Measurements from ENCODE around the gene SHISA4.
"Not testable (repeated sequence)": the region's sequence is repeated elsewhere in the genome, so short reads cannot be mapped to it uniquely, and the experiment has no call there.

SHISA4 gene, protein sequence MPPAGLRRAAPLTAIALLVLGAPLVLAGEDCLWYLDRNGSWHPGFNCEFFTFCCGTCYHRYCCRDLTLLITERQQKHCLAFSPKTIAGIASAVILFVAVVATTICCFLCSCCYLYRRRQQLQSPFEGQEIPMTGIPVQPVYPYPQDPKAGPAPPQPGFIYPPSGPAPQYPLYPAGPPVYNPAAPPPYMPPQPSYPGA

DNA sequence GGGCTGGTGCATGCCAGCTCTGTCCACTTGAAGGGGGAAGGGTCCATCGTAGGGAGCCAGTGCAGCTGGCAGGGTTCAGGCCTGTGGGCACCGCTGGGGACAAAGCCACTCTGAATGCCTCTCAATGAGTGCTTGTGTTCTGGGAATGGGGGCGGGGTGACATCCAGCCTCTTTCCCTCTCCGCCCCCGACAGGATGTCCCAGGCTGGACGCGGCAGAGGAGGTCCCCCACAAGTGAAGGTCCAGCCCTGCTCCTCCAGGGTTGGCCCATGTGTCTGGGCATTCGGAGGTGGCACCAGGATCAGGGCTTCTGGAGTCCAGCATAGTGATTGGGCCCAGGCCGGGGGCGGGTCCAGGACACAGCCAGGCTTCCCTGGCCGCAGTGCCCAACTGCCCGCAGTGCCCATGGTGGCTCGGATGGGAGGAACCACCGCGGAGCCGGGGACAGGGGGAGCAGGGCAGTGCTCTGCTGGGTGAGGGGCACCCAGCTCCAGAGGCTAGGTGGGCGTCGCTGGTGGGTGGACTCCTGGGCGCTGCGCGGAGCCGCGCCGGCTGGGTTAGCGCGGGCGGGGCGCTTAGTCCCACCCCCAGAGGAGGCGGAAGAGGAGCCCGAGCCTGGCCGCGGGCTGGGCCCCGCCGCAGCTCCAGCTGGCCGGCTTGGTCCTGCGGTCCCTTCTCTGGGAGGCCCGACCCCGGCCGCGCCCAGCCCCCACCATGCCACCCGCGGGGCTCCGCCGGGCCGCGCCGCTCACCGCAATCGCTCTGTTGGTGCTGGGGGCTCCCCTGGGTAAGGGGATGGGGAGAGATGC, at the start of gene SHISA4:
SHISA4 (plus strand) TSS at position 617 of the 808 bp plus-strand sequence; CDS start at position 714, 97 bp downstream.
- peak; percentile 4 to 20 for DNase-seq

DNA sequence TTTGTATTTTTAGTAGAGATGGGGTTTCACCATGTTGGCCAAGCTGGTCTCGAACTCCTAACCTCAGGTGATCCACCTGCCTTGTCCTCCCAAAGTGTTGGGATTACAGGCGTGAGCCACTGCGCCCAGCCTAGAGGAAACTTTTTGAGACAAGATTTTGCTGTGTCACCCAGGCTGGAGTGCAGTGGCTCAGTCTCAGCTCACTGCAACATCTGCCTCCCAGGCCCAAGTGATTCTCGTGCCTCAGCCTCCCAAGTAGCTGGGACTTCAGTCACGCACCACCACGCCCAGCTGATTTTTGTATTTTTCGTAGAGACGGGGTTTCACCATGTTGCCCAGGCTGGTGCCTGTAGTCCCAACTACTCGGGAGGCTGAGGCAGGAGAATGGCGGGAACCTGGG, 49.6 kb upstream of the SHISA4 start:
- not testable (repeated sequence) for DNase-seq

DNA sequence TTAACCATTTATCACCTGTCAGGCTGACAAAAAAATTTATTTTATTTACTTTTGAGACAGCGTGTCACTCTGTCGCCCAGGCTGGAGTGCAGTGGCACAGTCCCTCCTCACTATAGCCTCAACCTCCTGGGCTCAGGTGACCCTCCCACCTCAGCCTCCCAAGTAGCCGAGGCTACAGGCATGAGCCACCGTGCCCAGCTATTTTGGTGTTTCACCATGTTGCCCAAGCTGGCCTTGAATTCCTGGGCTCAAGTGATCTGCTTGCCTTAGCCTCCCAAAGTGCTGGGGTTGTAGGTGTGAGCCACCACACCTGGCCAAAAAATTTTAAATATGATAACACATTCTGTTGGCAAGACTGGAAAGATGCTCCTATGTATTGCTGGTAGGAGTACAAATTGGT, 48.6 kb upstream of the SHISA4 start:
- DNase-seq, result no peak

DNA sequence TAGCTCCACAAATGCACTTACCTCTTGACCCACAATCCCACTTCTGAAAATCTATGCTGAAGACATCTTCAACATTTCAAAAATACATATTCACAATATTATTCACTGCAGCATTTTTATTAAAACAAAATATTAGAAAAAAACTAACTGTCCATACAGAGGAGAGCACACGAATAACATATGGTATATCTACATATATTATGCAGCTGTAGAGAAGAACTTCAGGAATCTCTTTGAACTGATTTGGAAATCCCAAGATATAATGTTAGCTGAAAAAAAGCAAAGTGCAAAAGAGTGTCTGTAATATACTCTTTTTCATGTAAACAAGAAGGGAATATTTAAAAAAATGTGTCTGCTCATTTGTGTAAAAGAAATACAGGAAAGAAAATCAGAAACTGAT, 48.2 kb upstream of the SHISA4 start:
- no peak for DNase-seq

DNA sequence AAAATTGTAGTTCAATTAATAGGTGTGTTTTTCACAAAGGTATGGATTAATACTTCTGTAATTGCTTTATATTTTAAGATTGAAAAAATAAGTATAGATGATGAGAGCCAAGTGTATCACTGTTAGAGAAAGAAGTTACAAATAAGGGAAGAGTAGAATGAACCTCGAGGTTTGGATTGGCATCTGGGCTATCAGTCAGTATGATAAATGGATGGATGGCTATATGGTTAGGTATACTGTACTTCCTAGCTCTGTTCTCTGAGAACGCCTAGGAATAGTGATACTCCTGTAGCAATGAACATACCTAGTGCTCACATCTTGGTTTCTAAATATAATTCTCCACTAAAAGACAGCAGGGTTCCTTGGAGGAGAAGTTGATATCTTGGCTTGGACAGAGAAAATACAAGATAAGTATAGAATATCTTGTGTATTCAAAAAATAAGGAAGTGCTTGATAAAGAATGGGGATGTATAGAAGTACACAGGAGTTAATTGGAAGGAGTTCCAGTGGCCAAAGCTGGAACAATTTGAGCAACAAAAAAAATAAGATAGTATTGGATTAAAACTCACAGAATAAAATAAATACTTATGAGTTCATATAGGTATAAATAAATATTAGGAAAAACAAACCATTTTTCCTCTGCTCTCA, 47.3 kb upstream of the SHISA4 start:
- DNase-seq, result no peak

DNA sequence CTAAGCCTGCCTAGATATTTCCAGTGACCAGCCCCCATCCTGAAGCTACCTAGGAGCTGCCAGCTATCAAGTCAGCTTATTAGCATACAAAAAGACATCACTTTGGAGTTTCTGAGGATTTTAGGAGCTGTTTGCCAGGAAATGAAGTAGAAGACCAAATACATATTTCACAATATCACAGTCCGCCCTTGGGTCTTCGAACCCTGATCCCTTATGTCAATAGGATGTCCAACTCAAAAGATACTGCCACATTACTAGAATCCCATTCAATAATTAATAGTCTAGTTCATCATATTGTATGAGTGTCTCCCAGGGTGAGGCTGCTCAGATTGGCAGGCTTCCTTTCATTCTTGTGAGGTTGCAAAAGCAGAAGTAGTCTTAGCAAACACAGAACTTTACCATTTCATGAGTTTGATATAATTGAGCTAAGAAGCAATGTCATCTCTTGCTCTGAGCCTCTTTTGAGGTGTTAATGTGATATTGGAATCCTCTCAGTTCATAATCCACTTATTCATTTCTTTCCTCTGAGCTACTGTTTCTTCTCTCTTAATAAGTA, 46.1 kb upstream of the SHISA4 start:
- DNase-seq, result peak; percentile 15 to 30

DNA sequence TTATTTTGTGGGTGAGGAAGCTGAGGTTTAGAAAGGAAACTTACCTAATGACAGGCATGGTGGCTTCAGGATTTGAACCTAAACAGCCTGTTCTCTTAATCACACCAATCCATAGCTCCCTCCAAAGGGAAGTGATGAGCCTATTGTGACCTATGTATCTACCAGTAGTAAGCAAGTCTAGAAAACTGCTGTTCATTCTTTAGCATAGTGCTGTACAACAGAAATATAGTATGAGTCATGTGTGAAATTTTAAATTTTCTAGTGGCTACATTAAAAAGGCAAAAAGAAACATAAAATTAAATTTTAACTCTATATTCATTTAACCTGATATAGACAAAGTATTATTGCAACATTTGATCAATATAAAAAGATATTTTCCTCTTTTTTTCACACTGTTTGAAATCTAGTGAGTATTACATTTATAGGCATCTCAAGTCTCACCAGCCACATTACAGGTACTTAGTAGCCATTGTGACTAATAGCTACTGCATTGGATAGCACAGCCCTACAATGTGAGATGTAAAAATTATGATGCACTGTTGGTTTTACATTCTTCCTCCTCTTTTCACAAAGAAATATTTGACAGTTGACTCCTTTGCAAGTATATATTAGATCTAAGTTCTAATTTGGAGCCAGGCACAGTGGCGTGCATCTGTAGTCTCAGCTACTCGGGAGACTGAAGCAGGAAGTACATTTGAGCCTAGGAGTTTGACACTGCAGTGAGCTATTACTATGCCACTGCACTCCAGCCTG, 43.2 kb upstream of the SHISA4 start:
- no peak for DNase-seq

DNA sequence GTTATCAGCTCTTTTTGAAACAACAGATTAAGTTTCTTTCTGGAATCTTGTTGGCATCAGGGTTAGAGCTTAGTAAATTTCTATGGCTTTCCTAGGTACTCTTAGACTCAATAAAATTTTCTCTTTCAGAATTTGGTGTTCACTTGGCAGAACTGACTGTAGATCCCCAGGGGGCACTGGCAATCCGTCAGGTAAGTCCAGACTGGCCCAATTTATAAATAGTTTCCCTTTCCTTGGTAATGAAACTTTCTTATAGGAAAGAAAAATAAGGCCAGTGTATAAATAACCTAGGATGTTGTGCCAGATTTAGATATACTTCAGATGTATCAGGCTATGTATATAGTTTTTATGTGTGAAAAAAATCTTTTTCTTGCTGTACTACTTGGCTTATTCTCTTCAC, 41.5 kb upstream of the SHISA4 start:
- DNase-seq, result no peak

DNA sequence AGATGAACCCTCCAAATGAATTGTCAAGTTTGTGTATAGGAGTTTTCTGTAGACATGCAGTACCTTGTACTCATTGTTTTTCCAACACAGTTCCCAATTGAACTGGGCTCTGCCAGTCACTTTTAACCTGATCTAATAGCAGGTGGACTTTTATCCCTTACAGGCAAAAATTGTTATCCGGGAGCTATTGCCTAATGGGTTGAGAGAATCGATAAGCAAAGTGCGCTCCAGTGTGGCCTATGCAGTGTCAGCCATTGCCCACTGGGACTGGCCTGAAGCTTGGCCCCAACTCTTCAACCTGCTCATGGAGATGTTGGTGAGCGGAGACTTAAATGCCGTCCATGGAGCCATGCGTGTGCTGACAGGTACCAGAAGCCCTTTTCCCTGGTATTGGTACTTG, 40.5 kb upstream of the SHISA4 start:
- DNase-seq, result no peak

DNA sequence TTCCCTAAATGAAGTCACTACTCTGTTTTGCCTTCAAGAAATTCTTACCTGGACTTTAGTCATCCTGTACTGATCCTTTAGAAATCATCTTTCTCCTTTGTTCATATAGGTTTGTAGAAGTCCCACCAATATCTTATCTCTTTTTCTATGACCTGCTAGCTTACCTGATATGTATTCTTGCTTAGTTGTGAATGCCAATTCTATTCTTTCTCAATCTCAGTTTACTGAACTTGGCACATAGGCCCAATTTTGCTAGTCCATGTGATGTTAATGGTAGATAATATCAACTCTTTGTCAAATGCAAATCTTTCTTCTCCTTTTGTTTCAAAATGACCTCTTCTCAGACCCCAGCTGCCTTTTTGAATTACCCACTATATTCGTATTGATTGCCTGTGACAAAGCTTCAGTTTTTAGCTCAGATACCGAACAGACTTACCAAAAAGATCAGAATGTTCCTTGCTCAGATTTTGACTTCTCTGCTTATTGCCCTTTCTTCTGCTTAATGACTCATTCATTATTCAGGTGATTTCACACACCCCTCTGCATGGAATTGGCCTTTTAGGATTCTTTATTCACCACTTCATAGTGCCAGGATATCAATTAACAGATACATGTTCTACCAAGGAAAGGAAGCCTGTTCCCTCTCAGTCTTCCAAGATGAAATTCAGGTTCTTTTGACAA, 39.2 kb upstream of the SHISA4 start:
- no peak for DNase-seq

DNA sequence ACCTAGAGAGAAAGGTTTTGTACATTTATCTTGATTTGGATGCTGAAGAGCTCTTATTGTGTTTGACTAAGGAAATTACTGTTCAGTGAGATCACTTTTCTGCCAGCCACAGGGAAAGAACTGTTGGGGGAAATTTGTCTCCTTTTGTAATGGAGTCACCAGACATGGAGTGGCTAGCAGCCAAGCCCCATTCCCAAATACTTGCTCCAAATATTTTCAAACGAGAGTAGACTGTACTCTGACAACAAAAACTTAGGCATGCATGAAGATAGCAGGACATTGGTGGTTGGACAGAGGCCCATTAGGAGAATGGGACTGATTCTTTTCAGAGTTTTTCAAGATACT, 38.7 kb upstream of the SHISA4 start:
- DNase-seq, result no peak

DNA sequence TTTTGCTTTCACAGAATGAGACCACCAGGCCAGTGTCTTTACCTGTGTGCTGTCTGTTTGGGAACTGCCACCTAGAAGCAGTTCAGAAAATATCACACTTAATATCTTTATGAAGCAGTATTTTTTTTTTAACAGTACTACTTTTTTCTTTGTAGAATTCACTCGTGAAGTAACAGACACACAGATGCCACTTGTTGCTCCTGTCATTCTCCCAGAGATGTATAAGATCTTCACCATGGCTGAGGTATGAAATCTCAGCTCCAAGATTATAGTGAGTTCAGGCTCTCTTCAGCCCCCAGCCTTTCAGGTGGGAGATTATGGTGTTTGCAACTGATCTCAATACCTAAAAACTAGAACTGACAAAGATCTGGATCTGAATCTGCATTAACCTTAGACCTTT, 36.7 kb upstream of the SHISA4 start:
- DNase-seq, result no peak

DNA sequence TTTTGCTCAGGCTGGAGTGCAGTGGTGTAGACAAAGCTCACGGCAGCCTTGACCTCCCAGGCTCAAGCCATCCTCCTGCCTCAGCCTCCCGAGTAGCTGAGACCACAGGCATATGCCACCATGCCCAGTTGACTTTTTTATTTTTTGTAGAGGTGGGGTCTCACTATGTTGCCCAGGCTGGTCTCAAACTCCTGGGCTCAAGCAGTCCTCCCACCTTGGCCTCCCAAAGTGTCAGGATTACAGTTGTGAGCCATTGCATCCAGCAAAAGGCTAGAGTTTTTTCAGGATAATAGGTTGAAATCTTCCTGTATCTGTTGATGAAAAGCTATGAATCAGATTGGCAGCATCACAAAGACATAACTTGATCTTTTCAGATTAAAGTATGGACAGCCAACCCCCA, 32.0 kb upstream of the SHISA4 start:
- DNase-seq, result not testable (repeated sequence)

DNA sequence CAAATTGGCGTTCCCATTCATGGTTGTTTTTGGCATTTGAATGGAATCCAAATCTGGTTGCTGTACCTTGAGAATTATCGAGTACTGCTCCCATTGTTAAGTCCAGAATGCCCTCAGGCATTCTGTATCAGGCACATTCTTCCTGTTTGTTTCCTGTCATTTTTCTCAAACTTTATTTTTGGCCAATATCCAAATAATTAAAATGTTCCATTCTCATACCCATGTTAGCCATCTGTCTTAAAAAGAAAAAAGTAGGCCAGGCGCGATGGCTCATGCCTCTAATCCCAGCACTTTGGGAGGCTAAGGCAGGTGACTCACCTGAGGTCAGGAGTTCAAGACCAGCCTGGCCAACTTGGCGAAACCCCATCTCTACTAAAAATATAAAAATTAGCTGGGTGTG, 29.3 kb upstream of the SHISA4 start:
- no peak for DNase-seq

DNA sequence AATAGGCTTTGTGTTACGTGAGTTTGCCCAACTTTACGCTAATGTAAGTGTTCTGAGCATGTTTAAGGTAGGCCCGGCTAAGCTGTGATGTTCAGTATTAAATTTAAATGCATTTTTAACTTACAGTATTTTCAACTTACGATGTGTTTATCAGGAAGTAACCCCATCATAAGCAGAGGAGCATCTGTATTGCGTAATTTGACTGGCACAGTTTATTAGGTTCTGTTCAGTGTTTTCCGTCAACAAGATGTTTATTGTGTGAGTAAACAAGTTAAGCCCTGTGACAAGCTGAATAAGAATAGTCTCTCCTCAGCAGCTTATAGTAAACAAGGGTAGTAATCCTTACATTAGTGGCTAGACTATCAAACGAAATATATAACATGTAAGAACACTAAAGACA, 27.2 kb upstream of the SHISA4 start:
- DNase-seq, result no peak

DNA sequence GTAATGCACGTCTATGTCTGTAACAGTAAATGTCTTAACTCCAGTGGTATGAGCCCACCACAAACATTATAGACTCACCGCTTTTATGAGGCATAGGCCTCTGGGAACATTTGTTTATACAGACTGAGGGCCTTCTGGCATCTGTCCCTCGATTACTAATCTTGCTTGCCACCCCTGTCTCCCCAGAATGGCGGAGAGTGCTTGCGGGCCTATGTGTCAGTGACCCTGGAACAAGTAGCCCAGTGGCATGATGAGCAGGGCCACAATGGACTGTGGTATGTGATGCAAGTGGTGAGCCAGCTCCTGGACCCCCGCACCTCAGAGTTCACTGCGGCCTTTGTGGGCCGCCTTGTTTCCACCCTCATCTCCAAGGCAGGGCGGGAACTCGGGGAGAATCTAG, 18.3 kb upstream of the SHISA4 start:
- DNase-seq, result no peak

DNA sequence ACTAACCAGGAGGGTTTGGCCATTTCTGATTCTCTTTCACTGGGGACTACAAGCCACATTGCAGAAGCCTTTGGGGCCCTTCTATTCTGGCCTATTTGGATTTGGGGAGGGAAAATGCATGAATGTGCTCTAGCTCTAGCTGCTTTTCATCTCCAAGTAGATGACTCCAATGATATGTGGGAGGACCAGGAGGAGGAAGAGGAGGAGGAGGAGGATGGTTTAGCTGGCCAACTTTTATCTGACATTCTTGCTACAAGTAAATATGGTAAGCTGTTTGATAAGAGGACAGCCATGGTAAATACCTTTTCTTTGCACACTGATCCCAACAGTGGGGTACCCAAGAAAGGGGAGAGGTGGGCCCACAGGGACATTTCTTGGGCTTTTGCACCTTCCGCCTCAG, 14.0 kb upstream of the SHISA4 start:
- DNase-seq, result no peak

DNA sequence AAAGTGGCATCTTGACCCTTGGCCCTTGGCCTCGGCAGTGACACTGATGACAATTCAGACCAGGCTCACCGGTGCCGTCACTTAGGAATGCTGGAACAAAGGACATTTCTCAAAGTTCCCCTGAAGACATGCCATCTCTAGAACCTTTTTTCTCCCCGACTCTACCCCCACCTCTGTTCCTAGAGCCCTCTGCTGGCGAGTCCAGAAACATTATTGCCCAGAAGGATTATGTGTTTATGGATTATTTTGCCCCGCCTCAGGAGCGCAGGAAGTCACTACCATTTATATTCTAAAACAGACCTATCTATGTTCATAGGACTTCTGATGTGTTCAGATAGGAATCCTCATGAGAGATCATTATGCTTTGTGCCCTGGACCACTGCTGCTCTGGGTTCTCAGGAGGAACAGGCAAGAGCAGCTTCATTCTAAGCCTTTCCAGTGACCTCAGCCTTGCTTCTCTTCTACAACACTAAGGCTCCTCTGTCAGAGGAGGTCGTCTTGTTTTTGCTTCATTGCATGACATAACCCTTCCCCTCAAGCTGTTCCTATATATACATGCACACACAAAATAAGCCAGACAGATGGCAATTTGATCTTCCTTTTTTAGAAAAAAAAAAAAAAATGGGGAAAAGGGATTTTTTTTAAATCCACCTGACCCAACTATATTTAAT, 12.4 kb upstream of the SHISA4 start:
- DNase-seq, result peak in 1 of 2 donors; percentile 12

DNA sequence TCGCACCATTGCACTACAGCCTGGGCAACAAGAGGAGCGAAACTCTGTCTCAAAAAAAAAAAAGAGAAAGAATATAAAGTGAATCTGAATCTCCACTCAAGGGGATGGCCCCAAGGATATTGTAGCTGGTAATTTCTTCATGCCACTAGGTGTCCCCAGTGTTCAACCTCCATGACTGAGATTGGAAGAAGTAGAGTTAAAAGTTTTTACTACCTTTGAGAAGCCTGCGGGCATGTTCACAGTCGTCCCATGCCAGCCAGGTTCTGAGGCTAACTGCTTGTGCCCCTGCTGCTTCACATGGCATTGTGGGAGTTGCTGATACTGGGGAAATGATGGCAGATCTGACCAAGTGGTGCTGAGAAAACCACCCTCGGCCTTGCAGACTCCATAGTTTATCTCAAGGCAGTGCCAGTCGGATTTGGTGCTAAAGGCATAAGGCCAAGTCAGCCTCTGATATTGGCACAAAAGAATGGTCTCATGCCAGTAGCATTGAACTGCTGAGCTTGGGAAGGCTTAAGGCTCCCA, 10.8 kb upstream of the SHISA4 start:
- peak; percentile 16 to 73 for DNase-seq

DNA sequence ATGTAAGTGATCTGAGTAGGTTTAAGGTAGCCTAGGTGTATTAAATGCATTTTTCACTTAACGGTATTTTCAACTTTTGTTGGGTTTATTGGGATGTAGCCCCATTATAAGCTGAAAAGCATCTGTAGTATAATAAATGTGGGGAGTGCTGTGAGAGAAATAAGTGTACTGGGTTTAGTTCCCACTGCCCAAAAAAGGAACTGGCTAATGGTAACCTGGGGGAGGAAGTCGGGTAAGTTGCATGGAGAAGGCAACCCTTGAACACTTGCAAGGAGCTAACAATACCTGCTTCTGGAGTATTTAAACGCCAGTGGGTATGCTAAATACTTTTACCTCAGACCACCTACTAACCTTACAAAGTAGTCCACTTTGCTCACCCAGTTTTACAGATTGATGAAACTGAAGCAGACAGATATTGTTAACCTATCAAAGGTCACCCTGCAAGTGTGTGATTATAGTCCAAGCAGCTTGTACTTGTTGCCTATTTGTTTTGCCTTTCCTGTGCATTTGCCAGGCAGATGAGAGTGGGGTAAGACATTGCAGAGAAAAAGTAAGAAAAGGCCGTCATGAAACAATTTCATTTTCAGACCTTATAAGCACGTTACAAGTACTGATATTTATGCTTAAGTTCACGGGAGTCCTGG, 7.6 kb upstream of the SHISA4 start:
- DNase-seq, result peak in 1 of 2 donors; percentile 40

DNA sequence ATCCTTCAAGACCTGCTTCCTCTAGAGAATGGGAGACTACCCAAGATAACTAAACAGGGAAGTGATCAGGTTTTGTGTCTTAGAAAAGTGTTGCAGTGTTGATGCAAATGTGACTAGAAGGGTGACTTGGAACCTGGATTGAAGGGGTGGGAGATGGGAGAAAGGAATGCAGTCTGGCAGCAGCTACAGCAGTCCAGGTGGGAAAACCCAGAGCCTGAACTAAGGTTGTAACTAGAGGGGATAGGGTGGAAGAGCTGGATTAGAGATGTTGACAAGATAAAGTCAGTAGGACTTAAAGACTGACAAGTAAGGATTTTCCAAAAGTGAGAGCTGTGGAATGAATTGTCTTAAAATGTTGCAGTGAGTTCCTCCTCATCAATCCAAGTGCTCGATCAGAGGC, 7.1 kb upstream of the SHISA4 start:
- DNase-seq, result no peak
